ENCODE results near the gene HCK.
A peak's percentile ranks its signal among the peaks of the same experiment; 100 is the strongest.
"Not testable (repeated sequence)": the region's sequence is repeated elsewhere in the genome, so short reads cannot be mapped to it uniquely, and the experiment has no call there.

HCK gene

GRCh38 chr20:32029561-32029960, 22.5 kb upstream of the HCK start:
- no peak for DNase-seq

- DNase-seq = peak; percentile 66 to 69
These were observed 20.8 kb upstream of the HCK start for GRCh38 chr20:32031007-32031958.

GRCh38 chr20:32033316-32033715, 18.7 kb upstream of the HCK start:
- DNase-seq = no peak

GRCh38 chr20:32033721-32034120, 18.3 kb upstream of the HCK start:
- DNase-seq = not testable (repeated sequence)

DNA sequence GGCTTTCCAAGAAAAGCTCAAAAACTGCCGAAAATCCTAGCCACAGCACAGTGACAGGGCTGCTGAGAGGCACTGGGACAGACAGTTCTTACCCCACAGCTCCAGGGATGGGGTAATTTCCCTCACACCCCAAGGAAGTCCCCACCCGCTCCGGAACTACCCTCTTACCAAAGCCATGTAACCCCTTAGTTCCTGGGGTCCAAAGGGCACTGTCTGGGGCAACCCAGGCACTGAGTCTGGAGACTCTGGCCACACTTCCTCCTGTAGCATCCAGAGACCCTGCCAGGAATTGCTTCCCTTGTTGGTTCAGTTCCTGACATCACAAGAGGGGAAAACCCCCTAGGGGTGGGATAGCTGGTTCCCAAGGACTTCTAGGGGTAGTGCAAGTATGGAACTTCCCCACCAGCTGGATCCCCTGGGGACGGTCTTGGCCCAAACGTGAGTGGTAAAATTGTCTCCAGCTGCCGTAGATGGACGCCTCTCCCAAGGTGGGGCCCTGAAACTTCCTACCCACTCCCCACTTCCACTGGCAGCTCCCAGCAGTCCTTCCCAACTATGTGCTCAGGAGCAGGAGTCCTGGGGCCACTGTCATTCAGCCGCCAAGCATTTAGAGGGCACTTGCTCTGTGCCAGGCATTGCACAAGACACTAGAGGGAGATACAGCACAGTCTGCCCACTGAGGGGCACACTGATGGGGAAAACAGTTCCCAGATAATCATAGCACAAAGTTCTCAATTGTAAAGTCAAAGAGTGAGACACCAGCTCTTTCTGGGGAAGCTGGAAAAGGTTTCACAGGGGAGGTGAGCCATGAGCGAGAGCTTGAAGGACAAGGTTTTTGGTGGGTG, 17.2 kb upstream of the HCK start:
- peak in 1 of 2 experiments; percentile 28 for DNase-seq

- DNase-seq = no peak
These were observed 16.6 kb upstream of the HCK start for GRCh38 chr20:32035426-32035779.

DNA sequence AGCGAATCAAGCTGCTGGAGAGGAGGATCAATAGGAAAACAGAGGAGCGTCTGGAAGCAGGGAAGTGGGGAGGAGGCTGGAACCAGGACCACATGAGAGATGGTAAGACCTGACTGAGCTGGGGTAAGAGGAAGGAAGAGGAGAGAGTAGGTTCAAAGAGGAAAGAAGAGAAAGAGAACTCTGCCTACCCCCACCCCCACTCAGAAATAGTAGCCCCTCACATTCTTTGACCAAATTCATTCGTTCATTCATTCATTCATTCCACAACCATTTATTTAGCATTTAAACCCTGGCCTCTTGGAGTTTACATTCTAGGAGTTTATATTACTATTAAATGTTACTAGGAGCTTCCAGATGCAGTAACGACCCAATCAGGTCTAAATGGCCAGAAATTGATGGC, 15.8 kb upstream of the HCK start:
- DNase-seq = no peak

GRCh38 chr20:32036716-32037485, 15.1 kb upstream of the HCK start:
- peak in 1 of 2 experiments; percentile 52 for DNase-seq

- no peak for DNase-seq
These were observed 14.1 kb upstream of the HCK start for GRCh38 chr20:32037929-32038328.

GRCh38 chr20:32040142-32040953, 11.7 kb upstream of the HCK start:
- no peak for DNase-seq

- DNase-seq = no peak
These were observed 6.0 kb upstream of the HCK start for GRCh38 chr20:32045999-32046398.

DNA sequence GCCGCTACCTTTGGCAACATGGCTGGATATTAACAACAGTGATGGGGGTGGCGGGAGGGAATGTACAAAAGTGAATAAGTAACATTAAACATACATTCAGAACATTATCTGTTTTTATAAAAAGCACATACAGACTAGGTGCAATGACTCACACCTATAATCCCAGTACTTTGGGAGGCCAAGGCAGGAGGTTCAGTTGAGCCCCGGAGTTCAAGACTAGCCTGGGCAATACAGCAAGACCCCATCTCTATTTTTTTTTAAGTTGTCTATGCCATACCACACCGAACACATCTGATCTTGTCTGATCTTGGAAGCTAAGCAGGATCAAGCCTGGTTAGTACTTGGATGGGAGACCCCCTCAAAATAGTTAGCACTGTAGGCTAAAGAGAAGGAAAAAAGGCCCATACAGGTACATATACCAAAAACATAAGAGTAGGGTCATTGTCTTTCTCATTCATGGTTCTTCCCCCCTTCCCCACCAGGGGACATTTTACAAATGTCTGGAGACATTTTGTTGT, 1.7 kb upstream of the HCK start:
- no peak for DNase-seq

GRCh38 chr20:32050851-32051556, 1.0 kb upstream of the HCK start:
- DNase-seq = no peak

DNA sequence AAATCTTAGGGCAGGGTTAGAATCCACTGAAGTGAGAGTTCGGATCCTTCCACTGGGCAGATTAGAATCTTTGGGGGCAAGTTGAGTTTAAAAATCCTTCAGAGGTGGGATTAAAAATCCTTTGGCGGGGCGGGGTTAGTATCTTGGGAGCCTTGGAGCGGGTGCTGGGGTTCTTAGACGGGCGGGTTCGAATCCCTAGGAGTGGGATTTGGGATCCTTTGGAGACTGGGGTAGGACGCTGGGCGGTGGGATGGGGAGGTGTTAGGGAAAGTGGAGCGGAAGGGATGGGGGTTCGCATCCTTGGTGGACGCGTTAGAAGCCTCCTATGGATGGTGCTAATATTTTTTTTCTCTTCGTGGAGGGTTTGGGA, 337 bp upstream of the HCK start:
- DNase-seq = no peak

DNA sequence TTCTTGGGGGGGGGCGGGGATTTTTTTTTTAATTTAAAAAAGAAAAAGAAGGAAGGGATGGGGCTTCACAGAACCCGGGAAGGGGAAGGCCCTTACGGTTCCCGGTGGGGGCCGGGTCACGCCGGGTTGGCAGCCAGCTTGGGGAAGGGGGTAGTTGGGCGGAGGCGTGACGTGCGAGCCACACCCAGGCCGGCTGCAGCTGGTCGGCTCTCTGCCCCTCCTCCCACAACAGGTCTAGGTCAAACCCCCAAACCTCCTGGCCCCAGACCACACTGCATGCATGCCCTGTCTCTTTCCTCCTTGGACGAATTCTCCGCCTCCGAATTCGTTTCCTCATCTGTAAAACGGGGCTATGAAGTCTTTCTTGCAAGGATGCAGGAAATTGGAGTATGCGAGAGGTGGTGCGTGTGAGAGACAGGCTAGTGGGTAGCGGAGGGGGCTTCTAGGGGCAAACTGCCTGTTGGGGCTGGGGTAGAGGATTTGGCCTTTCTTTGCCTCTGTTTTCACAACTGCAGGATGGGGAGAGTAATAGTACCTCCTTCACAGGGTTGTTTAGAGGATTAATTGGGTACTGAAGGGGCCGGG, 828 bp downstream of the HCK start:
- DNase-seq = no peak

DNA sequence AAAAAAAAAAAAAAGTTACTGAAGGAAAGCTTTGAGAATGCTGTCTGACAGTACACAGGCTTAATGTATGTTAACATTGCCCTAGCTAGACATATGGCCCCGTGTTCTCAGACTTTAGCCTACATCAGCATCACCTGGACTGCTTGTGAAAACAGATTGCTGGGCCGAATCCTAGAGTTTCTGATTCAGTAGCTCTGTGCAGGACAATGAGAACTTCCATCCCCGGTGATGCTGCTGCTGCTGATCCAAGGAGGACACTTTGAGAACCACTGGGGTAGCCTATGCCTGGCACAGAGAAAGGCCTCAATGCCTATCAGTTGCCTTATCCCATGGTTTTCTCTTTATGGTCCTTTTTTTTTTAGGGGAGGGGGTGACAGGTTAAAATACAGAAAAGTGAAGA, 1.6 kb downstream of the HCK start:
- no peak for DNase-seq

DNA sequence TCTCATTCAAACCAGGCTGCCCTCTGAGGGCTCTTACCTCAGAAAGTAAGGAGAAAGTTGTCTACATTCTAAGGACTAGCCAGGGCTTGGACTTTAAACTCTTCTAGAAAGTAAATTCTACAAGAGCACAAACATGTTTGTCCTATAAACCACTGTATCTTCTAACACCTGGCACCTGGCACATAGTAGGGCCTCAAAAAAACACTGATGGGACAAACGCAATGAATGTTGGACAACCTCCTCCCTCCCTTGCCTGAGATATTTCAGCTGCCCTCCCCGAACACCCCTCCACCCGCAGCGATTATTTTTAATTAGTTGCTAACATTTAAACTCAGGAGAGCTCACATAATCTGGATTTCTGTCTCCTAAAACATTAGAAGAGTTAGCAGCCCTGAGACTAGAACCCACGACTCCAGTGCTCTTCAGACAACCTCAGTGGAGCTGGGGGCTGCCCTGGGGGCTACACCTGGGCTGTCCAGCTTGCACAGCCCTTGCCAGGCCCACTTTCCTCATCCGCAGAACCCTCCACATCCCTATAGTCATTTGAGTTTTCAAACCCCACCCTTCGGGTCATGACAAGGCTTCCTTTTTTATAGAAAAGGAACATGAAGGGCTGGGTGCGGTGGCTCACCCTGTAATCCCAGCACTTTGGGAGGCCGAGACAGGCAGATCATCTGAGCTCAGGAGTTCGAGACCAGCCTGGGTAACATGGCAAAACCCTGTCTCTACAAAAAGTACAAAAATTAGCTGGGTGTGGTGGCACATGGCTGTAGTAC, 4.9 kb downstream of the HCK start:
- no peak for DNase-seq

DNA sequence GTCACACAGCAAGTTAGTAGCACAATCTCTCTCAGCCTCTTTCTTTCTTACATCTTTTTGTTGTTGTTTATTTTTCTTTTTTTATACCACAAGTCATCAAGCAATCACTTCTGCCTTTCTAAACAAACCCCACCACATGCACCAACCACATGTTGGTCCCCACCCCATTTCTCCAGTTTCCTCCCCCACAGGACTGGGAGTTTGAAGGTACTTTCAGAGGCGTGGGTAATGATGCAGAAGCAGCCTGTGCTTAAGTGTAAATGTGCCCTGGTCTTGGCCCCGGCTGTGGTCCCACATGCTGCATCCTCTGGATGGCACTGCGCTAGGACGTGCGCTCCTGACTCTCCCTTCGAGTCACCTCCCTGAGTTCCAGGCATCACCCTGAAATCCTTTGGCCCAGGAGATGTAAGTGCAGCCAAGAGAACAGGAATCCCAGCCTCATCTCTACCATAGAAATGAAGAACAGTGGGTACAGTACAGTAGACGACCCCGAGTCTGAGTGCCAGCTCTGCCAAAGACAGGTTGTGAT, 5.7 kb downstream of the HCK start:
- DNase-seq = no peak

GRCh38 chr20:32059189-32059588, 7.1 kb downstream of the HCK start:
- no peak for DNase-seq

GRCh38 chr20:32062776-32063170, 10.7 kb downstream of the HCK start:
- no peak for DNase-seq
